Measurements from ENCODE around the gene DPYD. TPM values are rescaled to one million over a fixed set of nuclear protein-coding genes. Genes with fewer than 3 reads are reported as not detected.

DPYD gene
- total and polyA plus RNA-seq, 10 of the 15 experiments (the other 5 are each of a cell fraction or from before 2014, with no cell fraction given): 5.7 to 23.8 (median 10.2) TPM

DNA sequence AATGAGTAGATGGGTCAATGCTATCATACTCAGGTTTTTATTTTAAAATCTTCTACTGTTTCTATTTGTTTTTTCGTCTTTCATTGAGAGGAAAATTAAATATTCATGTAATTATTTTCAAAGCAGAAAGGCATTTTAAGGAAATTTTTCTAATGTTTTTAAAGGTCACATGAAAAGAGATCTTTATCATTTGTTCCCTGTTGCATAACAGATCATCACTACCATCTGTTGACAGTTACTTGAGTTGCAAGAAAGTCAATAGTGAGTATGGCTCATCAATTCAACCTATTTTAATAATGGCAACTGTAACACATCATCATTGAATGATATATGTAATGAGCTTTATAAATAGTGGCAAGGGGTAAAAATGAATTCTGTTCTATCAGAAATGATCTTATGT lies 369.7 kb downstream of the DPYD start:
- no peaks in the 10 kb centered on the region for H4K20me1 ChIP-seq (ENCODE audit: control insufficient read depth, insufficient read depth)
- 0% methylated on average over 1 of the region's 1 CpG for WGBS (ENCODE audit: insufficient coverage, insufficient replicate concordance, low lambda C conversion rate, missing lambda C conversion rate)
- H3K79me2 ChIP-seq (ENCODE audit: control insufficient read depth, insufficient read depth, low read length): no peaks in the 10 kb centered on the region
- DNase-seq (ENCODE audit: low read depth, low spot score) (no peak), FAIRE-seq (no peak), ATAC-seq (no peak)
- in situ Hi-C loops (cut with MboI): no loop called here
- no TSS peak for BruUV-seq (replicated peaks)
- ChIA-PET SMC1A (ENCODE audit: uncharacterized antibody, unreplicated experiment) (interaction anchor here (0.8 to 1.9 kb wide), 4 partner anchors 9 to 23 kb away, joined by 3 to 6 read pairs (median 4); no protein-coding TSS in a partner anchor), CTCF (interaction anchor here (1.7 kb wide), 1 partner anchor 14 kb away, joined by 4 read pairs; no protein-coding TSS in a partner anchor), POLR2A (no interaction called here), RAD21 (ENCODE audit: unreplicated experiment) (interaction anchor here (1.6 kb wide), 1 partner anchor 15 kb away, joined by 3 read pairs; no protein-coding TSS in a partner anchor)
- H2AFZ ChIP-seq (ENCODE audit: control insufficient read depth, low read depth, low read length): no peak overlapping the region
- H3K27ac ChIP-seq (ENCODE audit: control insufficient read depth, insufficient read depth): no peak overlapping the region
- no peak overlapping the region for H3K4me3 ChIP-seq
- no peak overlapping the region for H3K9ac ChIP-seq (ENCODE audit: control insufficient read depth, insufficient read depth, low read length)
- TF ChIP-seq, protein P1, sequence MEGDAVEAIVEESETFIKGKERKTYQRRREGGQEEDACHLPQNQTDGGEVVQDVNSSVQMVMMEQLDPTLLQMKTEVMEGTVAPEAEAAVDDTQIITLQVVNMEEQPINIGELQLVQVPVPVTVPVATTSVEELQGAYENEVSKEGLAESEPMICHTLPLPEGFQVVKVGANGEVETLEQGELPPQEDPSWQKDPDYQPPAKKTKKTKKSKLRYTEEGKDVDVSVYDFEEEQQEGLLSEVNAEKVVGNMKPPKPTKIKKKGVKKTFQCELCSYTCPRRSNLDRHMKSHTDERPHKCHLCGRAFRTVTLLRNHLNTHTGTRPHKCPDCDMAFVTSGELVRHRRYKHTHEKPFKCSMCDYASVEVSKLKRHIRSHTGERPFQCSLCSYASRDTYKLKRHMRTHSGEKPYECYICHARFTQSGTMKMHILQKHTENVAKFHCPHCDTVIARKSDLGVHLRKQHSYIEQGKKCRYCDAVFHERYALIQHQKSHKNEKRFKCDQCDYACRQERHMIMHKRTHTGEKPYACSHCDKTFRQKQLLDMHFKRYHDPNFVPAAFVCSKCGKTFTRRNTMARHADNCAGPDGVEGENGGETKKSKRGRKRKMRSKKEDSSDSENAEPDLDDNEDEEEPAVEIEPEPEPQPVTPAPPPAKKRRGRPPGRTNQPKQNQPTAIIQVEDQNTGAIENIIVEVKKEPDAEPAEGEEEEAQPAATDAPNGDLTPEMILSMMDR (IDR thresholded peaks at IDR 0.05 in 2 of 3, conservative IDR thresholded peaks at IDR 0.05 in 1 of 3; ENCODE audit: control insufficient read depth in 2 of 3, extremely low read depth in 1 of 3, insufficient read depth in 1 of 3, low read depth in 3 of 3, low read length in 3 of 3): no peak; a peak in 1 of 6 replicates
- no peak for TF ChIP-seq FOXM1 (IDR thresholded peaks at IDR 0.05; ENCODE audit: low read depth, low read length)
- no peak for TF ChIP-seq GATAD2B (conservative IDR thresholded peaks at IDR 0.05; ENCODE audit: low read depth)
- TF ChIP-seq, protein P2, sequence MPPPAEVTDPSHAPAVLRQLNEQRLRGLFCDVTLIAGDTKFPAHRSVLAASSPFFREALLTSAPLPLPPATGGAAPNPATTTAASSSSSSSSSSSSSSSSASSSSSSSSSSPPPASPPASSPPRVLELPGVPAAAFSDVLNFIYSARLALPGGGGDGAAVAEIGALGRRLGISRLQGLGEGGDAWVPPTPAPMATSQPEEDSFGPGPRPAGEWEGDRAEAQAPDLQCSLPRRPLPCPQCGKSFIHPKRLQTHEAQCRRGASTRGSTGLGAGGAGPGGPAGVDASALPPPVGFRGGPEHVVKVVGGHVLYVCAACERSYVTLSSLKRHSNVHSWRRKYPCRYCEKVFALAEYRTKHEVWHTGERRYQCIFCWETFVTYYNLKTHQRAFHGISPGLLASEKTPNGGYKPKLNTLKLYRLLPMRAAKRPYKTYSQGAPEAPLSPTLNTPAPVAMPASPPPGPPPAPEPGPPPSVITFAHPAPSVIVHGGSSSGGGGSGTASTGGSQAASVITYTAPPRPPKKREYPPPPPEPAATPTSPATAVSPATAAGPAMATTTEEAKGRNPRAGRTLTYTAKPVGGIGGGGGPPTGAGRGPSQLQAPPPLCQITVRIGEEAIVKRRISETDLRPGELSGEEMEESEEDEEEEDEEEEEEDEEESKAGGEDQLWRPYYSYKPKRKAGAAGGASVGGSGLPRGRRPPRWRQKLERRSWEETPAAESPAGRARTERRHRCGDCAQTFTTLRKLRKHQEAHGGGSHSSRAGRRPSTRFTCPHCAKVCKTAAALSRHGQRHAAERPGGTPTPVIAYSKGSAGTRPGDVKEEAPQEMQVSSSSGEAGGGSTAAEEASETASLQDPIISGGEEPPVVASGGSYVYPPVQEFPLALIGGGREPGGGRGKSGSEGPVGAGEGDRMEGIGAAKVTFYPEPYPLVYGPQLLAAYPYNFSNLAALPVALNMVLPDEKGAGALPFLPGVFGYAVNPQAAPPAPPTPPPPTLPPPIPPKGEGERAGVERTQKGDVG (CRISPR knock-in tag; IDR thresholded peaks at IDR 0.05): no peak
- peak; percentile 68 for TF ChIP-seq ZNF24 (IDR thresholded peaks at IDR 0.05)
- no peaks in the 10 kb centered on the region for H3K27me3 ChIP-seq (replicated peaks in 1 of 2; ENCODE audit: control insufficient read depth in 2 of 2, insufficient read depth in 2 of 2, low read length in 1 of 2)
- H3K9me3 ChIP-seq (replicated peaks; ENCODE audit: control insufficient read depth, insufficient read depth, low read length): no peaks in the 10 kb centered on the region
- intact Hi-C loops (cut with micrococcal nuclease; ENCODE audit: unreplicated experiment): no loop called here
- H3K4me2 ChIP-seq (ENCODE audit: control insufficient read depth, insufficient read depth): no peak overlapping the region
- no peaks in the 10 kb centered on the region for H3K36me3 ChIP-seq (ENCODE audit: control insufficient read depth in 2 of 2, insufficient read depth in 2 of 2, low read length in 1 of 2)
- H3K4me1 ChIP-seq (ENCODE audit: control insufficient read depth, insufficient read depth, low read length): no peaks in the 10 kb centered on the region

All from GM12878 (cell line).